ENCODE data around the gene SPRYD3.

SPRYD3 gene

DNA sequence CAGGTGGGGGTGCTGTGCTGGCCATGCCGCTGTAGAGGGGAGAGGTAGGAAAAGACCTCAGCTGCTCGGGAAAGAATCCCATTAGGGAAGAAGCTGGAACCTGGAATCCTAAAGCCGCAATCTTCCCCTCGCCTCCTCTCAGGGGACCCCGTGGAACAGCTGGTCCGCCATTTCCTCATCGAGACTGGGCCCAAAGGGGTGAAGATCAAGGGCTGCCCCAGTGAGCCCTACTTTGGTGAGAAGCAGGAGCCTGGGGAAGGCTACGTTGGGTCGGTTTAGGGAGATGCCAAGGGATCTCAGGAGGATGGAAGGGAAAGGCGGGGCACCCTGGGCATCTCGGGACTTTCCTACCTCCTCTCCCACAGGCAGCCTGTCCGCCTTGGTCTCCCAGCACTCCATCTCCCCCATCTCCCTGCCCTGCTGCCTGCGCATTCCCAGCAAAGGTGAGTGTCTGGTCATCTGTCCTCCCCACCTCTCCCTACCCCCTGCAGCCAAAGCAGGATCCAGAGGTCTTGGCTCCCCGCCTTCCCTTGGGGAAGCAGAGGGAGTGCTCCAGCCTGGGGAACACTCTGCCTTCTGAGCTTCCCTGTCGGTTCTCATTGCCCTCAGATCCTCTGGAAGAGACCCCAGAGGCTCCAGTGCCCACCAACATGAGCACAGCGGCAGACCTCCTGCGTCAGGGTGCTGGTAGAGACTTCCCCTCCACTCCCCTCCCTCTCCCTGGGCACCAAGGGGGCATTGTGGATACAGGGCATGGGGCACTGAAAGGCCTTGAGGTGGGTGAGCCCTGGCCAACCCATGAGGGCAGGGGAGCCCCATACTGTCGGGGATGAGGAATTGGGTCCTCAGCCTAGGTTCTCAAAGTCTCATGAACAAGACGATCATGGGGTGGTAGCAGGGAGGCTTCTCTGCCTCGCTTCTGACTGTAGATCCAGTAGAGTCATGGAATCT lies 16.9 kb downstream of the SPRYD3 start:
- DNase-seq: peak; percentile 42

DNA sequence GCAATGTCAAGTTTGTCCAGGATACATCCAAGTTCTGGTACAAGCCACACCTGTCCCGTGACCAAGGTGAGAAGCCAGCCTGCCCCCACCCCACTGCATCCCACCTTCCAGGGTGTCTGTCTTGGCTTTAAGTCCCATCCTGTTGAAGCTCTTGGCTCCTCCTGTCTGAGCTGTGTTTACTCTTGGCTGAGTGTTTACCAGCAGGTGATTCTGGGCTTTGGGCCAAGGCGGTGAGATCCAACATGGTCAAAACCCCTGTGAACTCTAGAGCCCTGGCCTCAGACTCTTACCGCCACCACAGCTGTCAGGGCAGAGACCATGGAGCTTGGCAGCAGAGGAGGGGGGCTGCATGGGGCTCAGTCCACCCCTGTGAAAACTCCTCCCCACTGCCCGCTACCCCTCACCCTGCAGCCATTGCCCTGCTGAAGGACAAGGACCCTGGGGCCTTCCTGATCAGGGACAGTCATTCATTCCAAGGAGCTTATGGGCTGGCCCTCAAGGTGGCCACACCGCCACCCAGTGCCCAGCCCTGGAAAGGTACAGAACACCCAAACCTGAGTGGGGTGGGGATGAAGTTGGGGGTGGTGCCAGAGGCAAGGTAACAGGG lies 17.7 kb downstream of the SPRYD3 start:
- DNase-seq: peak; percentile 37

DNA sequence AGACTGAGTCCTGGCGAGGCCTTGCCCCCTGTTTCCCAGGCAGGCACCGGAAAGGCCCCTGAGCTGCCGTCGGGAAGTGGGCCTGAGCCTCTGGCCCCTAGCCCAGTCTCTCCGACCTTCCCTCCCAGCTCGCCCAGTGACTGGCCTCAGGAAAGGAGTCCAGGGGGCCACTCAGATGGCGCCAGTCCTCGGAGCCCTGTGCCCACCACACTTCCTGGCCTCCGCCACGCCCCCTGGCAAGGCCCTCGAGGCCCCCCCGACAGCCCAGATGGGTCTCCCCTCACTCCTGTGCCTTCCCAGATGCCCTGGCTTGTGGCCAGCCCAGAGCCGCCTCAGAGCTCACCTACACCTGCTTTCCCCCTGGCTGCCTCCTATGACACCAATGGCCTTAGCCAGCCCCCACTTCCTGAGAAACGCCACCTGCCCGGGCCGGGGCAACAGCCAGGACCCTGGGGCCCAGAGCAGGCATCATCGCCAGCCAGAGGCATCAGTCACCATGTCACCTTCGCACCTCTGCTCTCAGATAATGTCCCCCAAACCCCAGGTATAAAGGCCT lies 18.4 kb downstream of the SPRYD3 start:
- peak; percentile 36 for DNase-seq

DNA sequence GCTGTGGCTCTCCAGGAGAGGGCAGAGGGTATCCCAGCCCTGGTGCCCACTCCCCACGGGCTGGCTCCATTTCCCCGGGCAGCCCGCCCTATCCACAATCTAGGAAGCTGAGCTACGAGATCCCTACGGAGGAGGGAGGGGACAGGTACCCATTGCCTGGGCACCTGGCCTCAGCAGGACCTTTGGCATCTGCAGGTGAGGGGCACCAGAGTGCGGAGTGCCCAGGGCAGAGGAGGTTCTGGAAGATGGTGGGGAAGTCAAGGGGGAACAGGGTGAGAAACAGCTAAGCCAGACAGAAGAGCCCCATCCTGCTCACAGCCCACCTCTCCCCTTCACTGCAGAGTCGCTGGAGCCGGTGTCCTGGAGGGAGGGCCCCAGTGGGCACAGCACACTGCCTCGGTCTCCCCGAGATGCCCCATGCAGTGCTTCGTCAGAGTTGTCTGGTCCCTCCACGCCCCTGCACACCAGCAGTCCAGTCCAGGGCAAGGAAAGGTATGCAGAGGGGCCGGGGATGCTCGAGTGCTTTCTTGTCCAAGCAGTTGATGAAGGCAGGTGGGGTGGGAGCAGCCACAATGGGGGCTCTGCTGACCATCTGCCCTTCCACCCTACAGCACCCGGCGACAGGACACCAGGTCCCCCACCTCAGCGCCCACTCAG lies 19.0 kb downstream of the SPRYD3 start:
- peak; percentile 30 for DNase-seq

DNA sequence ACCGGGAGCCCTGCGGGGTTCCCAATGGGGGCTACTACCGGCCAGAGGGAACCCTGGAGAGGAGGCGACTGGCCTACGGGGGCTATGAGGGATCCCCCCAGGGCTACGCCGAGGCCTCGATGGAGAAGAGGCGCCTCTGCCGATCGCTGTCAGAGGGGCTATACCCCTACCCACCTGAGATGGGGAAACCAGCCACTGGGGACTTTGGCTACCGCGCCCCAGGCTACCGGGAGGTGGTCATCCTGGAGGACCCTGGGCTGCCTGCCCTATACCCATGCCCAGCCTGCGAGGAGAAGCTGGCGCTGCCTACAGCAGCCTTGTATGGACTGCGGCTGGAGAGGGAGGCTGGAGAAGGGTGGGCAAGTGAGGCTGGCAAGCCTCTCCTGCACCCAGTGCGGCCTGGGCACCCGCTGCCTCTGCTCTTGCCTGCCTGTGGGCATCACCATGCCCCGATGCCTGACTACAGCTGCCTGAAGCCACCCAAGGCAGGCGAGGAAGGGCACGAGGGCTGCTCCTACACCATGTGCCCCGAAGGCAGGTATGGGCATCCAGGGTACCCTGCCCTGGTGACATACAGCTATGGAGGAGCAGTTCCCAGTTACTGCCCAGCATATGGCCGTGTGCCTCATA lies 19.6 kb downstream of the SPRYD3 start:
- no peak for DNase-seq

DNA sequence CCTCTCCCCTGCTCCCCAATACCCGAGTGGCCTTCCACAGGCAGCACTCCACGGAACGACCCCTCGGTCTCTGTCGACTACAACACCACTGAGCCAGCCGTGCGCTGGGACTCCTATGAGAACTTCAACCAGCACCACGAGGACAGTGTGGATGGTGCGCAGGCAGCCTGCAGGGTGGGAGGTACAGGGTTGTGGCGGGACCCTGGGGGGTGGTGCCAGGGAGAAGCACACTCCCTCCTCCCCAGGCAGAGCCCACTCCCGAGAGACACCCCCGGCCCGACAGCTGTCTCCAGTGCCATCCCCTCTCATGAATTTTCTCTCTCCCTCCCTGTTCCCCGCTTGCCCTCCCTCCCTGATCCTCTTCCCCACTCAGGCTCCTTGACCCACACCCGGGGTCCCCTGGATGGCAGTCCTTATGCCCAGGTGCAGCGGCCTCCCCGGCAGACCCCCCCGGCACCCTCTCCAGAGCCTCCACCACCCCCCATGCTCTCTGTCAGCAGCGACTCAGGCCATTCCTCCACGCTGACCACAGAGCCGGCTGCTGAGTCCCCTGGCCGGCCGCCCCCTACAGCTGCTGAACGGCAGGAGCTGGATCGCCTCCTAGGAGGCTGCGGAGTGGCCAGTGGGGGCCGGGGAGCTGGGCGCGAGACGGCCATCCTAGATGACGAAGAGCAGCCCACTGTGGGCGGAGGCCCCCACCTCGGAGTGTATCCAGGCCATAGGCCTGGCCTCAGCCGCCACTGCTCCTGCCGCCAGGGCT lies 20.3 kb downstream of the SPRYD3 start:
- peak; percentile 40 for DNase-seq

DNA sequence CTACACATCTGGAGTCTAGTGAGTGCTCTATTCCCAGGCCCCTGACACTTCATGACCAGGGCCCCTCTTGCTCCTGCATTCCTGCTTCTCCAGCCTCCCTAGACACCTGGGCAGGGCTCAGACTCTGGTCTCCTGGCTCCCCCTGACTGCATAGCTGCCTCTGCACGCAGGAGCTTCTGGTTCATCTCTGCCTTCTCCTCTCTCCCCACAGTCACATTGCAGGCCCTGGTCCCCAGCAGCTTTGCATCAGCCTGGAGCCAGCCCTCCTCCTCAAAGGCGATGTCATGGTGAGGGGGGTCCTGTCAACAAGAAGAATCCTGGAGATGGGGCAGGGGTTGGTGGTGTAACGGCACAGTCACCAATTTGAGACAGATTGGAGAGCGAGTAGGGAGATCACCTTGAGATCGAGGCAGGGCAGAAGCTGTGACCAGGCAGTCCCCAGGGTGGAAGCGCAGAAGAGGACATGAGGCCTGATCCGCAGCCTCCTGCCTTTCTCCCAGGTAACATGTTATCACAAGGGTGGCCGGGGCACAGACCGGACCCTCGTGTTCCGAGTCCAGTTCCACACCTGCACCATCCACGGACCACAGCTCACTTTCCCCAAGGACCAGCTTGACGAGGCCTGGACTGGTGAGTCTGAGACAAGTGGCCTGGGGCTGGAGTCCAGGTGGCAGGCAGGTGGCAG lies 21.2 kb downstream of the SPRYD3 start:
- DNase-seq: peak; percentile 27

DNA sequence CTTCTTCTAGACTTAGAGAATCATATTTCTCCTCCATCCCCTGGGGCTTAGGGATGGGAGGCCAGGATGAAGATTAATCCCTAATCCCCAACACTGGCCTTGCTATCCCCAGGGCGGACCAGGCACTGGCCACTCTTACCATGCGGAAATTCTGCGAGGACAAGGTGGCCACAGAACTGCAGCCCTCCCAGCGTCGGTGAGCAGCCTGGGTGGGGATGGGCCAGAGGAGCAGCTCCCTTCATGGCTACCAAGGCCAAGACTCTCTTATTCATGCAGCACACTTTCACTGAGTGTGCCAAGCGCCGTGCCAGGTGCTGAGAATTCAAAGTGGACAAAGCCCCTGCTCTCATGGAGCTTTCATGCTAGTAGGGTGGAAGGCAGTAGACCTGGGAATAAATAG lies 22.3 kb downstream of the SPRYD3 start:
- DNase-seq: no peak

DNA sequence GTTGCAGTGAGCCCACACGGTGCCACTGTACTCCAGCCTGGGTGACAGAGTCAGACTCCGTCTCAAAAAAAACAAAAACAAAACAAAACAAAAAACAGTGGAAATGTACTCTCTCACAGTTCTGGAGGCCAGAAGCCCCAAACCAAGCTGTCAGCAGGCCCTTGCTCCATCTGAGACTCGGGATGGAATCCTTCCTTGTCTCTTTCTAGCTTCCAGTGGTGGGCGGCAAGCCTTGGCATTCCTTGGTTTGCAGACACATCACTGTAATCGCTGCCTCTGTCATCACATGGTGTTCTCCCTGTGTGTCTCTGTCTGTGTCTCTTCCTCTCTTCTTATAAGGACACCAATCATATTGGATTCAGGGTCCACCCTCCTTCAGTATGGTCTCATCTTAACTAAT lies 22.9 kb downstream of the SPRYD3 start:
- no peak for DNase-seq

DNA sequence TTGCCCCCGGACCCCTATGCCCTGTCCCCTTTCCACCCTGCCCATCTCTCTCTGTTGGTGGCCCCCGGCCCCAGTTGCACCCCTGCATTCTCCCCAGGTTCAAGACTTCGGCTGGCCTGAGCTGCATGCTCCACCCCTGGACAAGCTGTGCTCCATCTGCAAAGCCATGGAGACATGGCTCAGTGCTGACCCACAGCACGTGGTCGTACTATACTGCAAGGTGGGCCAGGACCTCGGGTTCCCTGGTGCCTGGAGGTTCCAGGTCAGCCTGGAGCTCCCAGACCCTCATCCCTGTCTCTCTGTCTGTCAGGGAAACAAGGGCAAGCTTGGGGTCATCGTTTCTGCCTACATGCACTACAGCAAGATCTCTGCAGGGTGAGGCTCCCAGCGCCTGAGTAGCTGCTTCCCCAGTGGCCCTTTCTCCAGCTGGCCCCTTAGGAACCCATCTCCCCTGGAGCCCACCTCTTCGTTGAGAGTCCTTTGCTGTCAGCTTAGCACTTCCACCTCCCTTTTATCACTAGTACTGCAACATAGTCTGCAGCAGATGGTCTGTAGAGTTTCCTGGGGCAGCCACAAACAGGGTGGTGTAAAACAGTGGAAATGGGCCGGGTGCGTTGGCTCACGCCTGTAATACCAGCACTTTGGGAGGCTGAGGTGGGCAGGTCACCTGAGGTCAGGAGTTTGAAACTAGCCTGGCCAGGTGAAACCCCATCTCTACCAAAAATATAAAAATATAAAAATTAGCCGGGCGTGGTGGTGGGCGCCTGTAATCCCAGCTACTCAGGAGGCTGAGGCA lies 23.5 kb downstream of the SPRYD3 start:
- peak; percentile 25 for DNase-seq

DNA sequence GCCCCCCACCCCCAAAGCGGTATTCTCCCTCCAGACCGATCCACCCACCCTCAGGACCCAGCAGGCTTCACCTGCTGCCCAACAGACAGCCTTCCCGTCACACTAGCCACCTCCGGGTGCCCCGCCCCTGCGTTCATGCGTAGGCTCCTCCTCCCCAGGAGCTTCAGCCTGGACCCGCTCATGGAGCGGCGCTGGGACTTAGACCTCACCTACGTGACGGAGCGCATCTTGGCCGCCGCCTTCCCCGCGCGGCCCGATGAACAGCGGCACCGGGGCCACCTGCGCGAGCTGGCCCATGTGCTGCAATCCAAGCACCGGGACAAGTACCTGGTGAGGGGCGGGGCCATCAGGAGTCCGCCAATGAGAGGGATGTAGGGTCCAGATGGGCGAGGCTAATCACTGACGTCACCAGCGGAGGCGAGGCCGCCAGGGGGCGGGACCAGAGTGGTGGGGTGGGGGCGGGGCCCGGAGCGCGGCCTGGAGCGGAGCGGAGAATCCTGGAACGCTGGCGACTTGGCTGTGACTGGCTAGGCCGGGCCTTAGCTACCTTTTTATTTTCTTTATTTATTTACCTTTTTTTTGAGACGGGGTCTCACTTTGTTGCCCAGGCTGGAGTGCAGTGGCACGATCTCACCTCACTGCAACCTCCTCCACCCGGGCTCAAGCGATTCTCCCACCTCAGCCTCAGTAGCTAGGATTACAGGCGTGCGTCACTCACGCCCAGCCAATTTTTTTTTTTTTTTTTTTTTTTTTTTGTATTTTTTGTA lies 24.9 kb downstream of the SPRYD3 start:
- peak; percentile 94 for DNase-seq

DNA sequence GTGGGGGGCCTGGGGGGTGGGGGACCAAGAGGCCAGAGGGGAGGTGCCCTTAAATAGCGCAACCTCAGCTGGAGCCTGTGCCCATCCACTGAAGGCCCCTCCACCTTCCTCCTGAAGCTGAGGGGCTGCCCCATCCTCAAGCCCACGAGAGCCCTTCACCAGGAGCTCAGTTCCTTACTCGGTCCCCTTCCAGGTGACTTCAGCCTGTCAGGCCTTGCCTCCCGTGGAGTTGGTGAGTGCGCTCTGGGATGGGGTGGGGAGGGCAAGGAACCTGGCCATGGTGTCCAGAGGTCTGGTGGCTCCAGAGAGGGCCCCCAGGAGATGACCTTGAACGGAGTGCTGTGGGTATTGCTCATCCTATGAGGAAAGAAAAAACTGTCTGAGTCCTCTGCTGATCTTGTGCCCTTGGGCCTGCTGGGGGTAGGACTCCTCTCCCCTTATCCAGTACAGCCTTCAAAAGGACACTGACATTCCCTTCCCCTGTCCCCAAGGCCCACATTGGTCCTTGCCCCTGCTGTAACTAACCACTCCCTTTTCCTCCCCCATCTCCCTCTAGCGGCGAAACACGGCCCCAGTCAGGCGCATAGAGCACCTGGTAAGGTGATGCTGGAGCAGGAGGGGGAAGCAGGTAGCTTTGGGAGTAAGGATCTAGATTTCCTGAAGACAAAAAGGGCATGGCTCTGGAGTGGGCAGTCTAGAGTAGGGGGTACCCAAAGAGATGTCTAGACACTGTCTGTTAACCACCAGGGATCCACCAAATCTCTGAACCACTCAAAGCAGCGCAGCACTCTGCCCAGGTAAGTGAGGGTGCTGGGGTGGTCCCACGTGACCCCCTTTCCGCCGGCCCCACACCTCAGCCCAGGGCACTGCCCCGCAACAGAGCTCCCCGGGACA lies 25.7 kb downstream of the SPRYD3 start:
- DNase-seq: peak; percentile 52

DNA sequence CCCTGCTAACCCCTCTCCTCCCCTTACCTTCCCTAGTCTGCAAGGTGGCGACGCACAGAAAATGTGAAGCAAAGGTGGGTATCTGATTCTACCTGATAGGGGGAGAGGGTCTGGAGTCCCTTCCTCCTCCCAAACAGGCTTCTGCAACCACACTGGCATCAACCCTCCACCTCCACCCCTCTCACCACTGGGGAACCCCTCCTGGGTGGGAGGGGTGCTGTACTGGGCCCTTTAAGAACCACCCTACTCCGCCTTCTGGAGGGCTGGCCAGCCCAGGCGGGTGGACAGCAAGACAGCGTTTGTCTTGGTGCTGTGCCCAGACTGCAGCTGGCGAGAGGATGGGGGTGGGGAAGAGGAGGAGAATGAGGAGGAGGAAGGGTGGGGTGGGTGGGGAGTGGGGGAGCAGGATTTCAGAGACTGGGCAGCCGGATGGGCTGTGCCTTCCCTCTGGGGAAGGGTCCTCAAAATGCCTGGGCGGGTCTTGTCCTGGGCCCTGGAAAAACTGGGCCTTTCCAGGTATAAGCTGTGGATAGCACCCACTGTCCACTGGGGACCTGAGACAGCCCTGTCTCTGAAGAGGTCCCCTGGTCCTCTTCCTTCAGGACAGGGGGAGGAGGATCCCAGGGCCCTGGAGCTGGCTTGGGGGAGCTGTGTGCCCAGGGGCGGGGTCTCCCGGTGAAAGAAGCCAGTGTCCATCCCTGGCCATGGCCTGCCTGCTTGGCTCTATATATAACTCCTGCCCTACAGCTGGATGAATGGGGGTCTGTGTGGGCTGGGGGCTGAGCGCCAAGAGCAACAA lies 26.6 kb downstream of the SPRYD3 start:
- DNase-seq: peak; percentile 94

DNA sequence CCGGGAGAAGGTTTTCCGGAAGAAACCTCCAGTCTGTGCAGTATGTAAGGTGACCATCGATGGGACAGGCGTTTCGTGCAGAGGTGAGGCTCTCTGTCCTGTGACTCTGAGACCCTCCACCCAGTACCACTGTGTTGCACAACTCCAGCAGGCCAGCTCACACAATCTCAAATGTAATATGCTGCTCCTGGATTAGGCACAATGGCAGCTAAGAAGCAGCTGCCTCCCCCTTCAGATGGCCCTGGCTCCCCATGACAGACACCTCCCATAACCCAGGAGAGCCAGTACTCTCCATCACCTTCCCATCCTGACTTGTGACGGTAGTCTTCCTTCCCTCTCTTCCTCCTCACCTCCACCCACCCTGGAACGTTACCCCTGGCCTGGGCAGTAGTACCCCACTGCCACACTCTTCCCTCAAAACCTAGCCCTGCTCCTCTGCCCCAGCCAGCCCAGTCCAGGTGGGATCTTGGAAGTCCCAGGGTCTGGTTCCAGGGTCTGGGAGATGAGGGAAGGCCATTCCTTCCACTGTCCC lies 27.2 kb downstream of the SPRYD3 start:
- DNase-seq: no peak

DNA sequence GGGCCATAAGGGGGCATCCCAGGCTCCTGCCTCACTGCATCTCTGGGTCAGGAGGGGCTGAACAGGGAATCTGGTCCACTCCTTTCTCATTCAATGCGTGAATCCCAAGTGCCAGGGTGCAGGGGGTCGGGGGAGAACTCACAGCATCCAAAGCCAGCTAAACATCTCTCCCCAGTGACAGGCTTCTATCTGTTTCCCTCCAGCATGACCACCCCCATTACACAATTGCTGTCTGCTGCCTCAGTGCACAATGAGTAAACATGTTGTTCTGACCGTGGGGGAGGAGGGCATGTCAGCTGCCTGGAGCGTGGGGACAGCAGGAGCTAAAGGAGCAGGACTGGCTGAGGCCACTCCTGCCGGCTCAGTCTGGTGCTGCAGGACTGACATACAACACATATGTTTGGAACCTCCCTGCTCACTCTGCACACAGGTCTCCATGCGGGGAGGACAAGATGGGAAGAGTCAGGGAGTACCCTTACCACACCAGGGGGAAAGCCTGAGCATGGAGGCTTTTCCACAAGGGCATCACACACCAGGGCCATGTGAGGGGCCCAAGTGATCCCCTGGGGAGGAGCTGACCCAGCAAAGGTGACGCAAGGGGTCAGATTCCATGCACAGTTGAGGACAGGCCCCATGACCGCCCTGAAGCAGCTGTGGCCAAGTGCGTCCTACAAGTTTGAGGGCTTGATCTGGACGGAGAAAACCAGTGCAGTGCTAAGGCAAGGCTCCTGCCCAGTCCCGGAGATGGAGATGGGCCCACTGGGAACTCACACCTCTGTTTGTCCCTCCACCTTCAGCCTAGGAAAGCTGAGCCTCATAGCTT lies 27.9 kb downstream of the SPRYD3 start:
- peak; percentile 55 for DNase-seq

DNA sequence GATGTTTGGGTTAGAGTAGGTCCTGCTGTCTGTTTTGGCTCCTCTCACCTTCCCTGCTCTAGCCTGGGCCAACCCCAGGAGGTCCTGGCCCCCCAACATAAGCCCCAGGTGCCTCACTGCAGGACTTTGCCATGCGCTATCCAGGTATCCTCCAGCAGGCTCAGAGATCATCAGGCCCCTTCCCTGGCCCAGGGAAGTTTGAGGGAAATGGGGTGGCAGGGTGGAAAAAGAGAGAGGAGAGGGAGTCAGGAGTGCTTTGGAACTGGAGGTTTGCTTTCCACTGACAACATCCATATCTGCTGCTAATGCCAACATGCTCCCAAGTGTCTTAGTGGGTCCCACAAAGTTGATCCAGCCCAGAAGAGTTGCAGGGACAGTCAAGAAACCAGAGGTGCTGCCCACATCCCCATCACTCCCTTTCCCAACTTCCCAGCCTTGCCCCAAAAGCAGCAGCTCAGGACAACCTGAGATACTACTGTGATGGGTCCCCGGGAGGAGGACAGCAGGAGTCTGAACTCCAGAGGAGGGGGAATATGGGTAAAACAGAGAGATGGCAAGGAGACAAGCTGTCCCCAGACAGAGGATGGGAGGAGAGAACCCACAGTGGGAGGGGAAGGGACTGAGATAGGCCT lies 28.6 kb downstream of the SPRYD3 start:
- DNase-seq: peak; percentile 25

Measured in right hindlimb (tissue), 1 donor.